Parathyroid adenoma (tissue), 2 donors: Measurements from ENCODE around the gene SOX30.

Experiments used
- H2AFZ ChIP-seq: fragments of 300-600 bp; sonication (generic); one replicate; pipeline ENCODE4 v1.7.0; 2017; ENCODE audit warnings: antibody characterized with exemption, mild to moderate bottlenecking
- H3K27ac ChIP-seq: fragments of 300-600 bp; sonication (generic); one replicate; pipeline ENCODE4 v1.7.0; 2017
- H3K27me3 ChIP-seq: fragments of 300-600 bp; sonication (generic); one replicate; pipeline ENCODE4 v1.7.0; 2017; ENCODE audit warnings: low read length; ENCODE audit not compliant: control insufficient read depth, insufficient read depth
- H3K36me3 ChIP-seq: fragments of 300-600 bp; sonication (generic); one replicate; pipeline ENCODE4 v1.7.0; 2017; ENCODE audit warnings: low read length; ENCODE audit not compliant: control insufficient read depth, insufficient read depth
- H3K4me1 ChIP-seq: fragments of 300-600 bp; sonication (generic); one replicate; pipeline ENCODE4 v1.7.0; 2017; ENCODE audit warnings: control low read depth
- H3K4me2 ChIP-seq: fragments of 300-600 bp; sonication (generic); one replicate; pipeline ENCODE4 v1.7.0; 2017; ENCODE audit warnings: low read length
- H3K4me3 ChIP-seq: fragments of 300-600 bp; sonication (generic); one replicate; pipeline ENCODE4 v1.7.0; 2017; ENCODE audit warnings: low read depth, low read length
- H3K79me2 ChIP-seq: fragments of 300-600 bp; sonication (generic); one replicate; pipeline ENCODE4 v1.7.0; 2017; ENCODE audit warnings: control low read depth
- H3K9ac ChIP-seq: fragments of 300-600 bp; sonication (generic); one replicate; pipeline ENCODE4 v1.7.0; 2017; ENCODE audit warnings: mild to moderate bottlenecking
- H3K9me3 ChIP-seq: fragments of 300-600 bp; sonication (generic); one replicate; pipeline ENCODE4 v1.7.0; 2017; ENCODE audit warnings: low read length; ENCODE audit not compliant: control insufficient read depth
- TF ChIP-seq, protein P1 (sequence below): fragments of 300-600 bp; sonication (generic); IDR thresholded peaks from one replicate; pipeline ENCODE4 v1.7.0; 2017; ENCODE audit warnings: antibody characterized with exemption, mild to moderate bottlenecking
- donor health status: primary hyperparathyroidism.

Gene SOX30

DNA sequence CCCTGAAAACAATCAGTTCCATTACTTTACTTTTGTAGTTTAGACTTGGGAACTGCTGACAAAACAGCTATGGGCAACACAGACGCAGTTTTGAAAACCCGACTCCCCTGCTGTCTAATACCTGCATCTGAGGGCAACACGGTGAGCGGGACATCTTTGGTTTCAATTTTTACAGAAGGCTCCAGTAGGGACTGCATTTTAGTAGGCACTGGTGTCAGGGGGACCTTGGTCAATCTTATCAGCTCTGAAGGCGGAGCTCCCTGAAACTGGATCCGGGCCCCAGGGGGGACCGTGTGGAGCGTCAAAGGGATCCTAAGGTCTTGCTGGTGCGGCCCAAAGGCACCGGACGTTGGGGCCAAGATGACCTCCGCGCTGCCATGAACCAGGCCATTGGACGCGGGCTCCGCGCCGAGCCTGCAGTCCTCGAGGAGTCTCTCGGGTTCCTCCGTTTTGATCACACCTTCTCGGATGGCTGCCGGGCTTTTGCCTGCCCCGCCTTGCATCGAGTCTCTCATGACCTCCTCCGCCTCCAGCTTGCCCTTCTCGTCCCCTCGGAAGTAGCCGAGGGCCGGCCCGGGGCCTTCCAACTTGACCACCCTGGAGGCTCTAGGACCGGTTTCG lies 1.1 kb downstream of the SOX30 start:
- H3K4me1 ChIP-seq, result no peaks in the 10 kb centered on the region
- peak overlapping the region; percentile 33 for H3K4me3 ChIP-seq
- no peak overlapping the region for H3K27ac ChIP-seq
- H3K4me2 ChIP-seq, result peak overlapping the region; percentile 49
- no peaks in the 10 kb centered on the region for H3K36me3 ChIP-seq
- H2AFZ ChIP-seq, result peak overlapping the region; percentile 63
- TF ChIP-seq, protein P1, sequence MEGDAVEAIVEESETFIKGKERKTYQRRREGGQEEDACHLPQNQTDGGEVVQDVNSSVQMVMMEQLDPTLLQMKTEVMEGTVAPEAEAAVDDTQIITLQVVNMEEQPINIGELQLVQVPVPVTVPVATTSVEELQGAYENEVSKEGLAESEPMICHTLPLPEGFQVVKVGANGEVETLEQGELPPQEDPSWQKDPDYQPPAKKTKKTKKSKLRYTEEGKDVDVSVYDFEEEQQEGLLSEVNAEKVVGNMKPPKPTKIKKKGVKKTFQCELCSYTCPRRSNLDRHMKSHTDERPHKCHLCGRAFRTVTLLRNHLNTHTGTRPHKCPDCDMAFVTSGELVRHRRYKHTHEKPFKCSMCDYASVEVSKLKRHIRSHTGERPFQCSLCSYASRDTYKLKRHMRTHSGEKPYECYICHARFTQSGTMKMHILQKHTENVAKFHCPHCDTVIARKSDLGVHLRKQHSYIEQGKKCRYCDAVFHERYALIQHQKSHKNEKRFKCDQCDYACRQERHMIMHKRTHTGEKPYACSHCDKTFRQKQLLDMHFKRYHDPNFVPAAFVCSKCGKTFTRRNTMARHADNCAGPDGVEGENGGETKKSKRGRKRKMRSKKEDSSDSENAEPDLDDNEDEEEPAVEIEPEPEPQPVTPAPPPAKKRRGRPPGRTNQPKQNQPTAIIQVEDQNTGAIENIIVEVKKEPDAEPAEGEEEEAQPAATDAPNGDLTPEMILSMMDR, result no peak
- no peaks in the 10 kb centered on the region for H3K79me2 ChIP-seq
- H3K9me3 ChIP-seq, result no peaks in the 10 kb centered on the region
- H3K27me3 ChIP-seq, result no peaks in the 10 kb centered on the region
- no peak overlapping the region for H3K9ac ChIP-seq

DNA sequence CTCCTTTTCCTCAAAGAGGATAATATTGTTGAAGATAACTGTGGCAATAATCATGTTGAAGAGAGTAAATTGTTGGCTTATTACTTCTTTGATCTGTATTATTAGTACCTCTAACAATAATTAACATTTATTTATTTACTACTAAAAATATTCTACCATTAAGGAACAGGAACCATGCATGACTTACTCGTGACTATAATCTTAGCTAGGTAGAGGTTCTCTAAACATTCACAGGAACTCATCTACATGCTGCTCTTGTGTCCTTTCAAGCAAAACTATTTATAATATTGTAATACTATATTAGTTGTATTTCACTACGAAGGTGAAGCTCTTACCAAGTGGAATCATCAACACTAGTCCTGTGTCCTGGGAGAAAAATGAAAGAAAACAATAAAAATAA lies 3.1 kb downstream of the SOX30 start:
- Histone ChIP-seq H2AFZ (no peak overlapping the region), H3K9ac (no peak overlapping the region), H3K27ac (no peak overlapping the region), H3K9me3 (no peaks in the 10 kb centered on the region), H3K79me2 (no peaks in the 10 kb centered on the region), H3K27me3 (no peaks in the 10 kb centered on the region), H3K4me1 (no peaks in the 10 kb centered on the region), H3K36me3 (no peaks in the 10 kb centered on the region), H3K4me2 (no peak overlapping the region), H3K4me3 (no peak overlapping the region)
- TF ChIP-seq, protein P1, result no peak

DNA sequence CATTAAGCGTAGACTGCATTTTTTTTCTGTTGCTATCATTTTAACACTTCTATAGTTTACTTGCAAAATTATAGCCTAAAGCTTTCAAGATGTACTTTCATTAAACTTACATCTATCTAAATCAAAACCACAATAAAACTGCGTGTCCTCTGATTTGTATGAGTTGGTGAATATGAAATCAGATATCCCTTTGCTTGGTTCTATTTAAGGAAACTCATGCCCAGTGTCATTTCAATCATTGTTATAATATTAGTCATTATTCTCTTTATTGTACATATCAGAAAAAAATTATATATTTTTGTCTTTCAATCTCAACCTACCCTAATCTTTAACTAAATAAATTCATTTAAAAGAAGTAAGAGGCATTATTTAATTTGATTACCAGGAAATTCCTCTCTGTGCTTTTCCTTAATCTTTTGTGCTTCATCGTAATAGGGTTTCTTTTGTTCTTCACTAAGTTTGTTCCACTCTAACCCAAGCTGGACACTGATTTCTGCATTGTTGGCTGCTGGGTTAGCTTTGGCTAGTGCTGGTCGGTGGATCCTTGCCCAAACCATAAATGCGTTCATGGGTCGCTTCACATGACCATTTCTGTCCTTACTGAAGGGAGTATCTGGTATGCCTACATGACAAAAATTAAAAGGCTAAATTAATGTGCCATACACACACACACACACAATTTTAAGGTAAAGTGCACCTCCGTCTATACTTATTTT lies 3.8 kb downstream of the SOX30 start:
- no peak overlapping the region for H3K9ac ChIP-seq
- H3K27me3 ChIP-seq, result no peaks in the 10 kb centered on the region
- no peak overlapping the region for H2AFZ ChIP-seq
- H3K79me2 ChIP-seq, result no peaks in the 10 kb centered on the region
- H3K36me3 ChIP-seq, result no peaks in the 10 kb centered on the region
- no peak overlapping the region for H3K27ac ChIP-seq
- TF ChIP-seq, protein P1, result no peak
- H3K9me3 ChIP-seq, result no peaks in the 10 kb centered on the region
- no peak overlapping the region for H3K4me2 ChIP-seq
- H3K4me1 ChIP-seq, result no peaks in the 10 kb centered on the region
- no peak overlapping the region for H3K4me3 ChIP-seq

DNA sequence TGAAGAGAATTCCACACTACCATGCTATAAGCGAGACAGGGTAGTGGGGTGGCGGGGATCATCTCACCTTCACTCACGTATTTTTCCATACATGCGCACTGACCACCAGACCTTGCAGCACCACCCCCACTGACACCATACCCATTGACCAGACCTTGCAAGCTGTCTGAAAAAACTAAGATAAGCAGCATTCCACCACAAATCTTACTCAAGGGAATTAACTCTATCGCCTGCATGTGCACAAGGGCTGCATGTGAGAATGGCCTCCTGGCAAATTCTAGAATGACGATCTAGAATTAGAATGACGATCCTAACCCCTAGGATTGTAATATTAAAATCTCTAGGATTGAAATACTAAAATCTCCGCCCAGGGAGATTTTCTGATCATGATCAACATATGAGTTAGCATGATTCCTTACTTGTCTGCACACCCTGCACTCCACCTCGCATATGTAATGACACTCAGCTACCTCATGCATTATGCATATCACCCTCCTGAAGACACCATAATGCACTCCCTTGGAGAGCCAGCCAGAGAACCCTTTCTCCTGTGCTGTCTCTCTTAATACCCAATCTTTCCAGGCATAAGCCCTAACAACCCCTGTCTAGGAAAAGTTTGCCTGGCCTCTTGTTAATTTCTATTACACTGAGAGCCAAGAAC lies 11.7 kb downstream of the SOX30 start:
- Histone ChIP-seq H3K79me2 (no peaks in the 10 kb centered on the region), H3K36me3 (no peaks in the 10 kb centered on the region), H3K4me2 (no peak overlapping the region), H3K27ac (no peak overlapping the region), H3K9me3 (no peaks in the 10 kb centered on the region), H3K27me3 (no peaks in the 10 kb centered on the region), H3K4me3 (no peak overlapping the region), H2AFZ (no peak overlapping the region), H3K4me1 (no peaks in the 10 kb centered on the region), H3K9ac (no peak overlapping the region)
- TF ChIP-seq, protein P1, result no peak
